GM10266 (cell line): ENCODE measurements around the gene SLC35B4.

Experiments used
- DNase-seq: peaks from one replicate; pipeline ENCODE4 v3.0.0; 2012; ENCODE audit errors: extremely low spot score
- TF ChIP-seq, protein P1 (sequence below): IDR thresholded peaks from 2 replicates; pipeline ENCODE4 v1.5.1; 2012; ENCODE audit warnings: mild to moderate bottlenecking, low read depth; ENCODE audit not compliant: control insufficient read depth, insufficient read depth; ENCODE audit errors: missing control alignments

Gene SLC35B4

DNA sequence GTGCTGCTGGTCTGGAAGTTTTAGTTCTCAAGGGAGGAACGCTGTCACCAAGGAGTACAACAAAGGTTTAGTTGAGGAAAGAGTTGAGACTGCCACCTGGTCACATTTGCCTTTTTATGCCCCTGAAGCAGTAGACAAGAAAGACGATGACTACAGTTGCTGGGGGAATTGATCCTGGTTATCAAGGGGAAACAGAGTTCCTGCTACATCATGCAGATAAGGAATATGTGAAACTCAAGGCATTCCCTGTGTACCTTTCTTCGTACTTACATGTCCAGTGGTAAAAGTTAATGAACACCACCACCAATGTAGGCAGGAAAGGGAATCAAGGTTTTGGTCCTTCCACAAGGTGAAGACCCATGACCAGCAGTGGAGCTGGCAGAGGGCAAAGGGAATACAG is 31.8 kb downstream of the SLC35B4 start:
- TF ChIP-seq, protein P1, sequence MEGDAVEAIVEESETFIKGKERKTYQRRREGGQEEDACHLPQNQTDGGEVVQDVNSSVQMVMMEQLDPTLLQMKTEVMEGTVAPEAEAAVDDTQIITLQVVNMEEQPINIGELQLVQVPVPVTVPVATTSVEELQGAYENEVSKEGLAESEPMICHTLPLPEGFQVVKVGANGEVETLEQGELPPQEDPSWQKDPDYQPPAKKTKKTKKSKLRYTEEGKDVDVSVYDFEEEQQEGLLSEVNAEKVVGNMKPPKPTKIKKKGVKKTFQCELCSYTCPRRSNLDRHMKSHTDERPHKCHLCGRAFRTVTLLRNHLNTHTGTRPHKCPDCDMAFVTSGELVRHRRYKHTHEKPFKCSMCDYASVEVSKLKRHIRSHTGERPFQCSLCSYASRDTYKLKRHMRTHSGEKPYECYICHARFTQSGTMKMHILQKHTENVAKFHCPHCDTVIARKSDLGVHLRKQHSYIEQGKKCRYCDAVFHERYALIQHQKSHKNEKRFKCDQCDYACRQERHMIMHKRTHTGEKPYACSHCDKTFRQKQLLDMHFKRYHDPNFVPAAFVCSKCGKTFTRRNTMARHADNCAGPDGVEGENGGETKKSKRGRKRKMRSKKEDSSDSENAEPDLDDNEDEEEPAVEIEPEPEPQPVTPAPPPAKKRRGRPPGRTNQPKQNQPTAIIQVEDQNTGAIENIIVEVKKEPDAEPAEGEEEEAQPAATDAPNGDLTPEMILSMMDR, result no peak
- no peak for DNase-seq

DNA sequence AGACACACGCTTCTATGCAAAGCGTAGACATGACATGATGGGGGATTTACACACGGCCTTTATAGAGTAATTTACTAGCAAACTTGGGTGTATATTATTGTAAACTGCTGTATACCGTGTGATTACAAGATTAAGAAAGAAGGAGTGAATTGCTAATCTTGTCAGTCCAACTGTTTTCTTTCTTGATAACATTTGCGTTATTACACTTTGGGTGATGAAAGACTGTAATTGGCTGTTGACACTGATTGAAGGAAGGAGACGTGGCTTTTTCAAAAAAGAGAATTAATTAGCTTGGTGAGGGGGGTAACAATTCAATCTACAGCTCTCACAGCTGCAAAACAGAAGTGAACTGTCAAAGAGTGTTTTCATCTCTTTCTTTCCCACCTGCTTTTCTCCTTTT is 32.7 kb downstream of the SLC35B4 start:
- TF ChIP-seq, protein P1, result no peak
- DNase-seq, result no peak

DNA sequence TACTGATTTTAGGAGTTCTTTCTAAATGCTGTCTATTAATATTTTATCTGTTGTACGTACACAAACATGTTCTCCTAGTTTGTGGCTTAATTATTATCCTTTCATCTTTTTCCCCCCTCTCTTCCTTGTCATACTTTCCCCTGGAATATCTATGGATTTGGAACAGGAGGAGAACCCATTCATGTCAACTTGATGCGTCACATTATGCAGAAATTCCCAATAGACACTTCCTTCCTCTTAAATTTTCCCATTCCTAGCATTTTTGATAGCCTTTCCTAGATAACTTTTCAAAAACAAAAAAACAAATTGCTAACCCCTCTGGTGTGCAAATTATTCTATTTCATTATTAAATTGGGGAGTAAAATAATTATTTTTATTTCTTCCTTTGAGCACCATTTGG is 36.2 kb downstream of the SLC35B4 start:
- no peak for DNase-seq
- TF ChIP-seq, protein P1, result no peak

DNA sequence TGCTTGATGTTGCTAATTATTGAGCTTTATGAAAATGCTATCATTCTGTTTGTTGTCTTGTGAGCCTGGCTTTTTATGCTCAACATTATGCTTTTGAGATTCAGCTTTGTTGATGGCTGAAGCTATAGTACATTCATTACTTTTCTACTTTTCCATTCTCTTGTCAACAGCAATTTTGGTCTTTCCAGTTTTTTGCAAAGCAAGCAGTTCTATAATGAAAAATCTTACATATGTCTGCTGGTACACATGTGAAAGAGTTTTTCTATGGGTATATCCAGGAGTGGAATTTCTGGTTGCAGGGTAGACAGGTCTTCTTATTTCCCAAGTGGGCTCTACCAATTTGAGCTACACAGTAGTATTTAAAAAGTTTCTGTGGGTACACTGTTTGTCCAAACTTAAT is 36.8 kb downstream of the SLC35B4 start:
- DNase-seq, result no peak
- TF ChIP-seq, protein P1, result no peak

DNA sequence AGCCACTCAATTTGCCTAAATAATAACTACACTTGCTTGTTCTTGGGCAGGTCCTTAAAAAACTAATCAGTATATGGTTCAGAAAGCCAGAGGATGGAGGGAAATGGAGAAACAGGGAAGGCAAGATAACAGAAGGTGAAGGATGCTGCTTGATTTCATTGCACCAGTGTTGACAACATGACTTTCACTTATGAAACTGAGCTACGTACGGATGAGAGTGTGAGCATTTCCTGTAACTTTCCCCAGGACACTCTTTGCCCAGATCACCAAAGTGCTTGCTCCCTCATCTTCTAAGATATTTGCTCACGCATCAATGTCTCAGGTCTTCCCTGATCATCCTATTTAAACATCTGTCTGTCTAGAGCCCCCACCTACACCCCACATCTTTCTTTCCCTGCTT is 37.4 kb downstream of the SLC35B4 start:
- TF ChIP-seq, protein P1, result no peak
- DNase-seq, result no peak

DNA sequence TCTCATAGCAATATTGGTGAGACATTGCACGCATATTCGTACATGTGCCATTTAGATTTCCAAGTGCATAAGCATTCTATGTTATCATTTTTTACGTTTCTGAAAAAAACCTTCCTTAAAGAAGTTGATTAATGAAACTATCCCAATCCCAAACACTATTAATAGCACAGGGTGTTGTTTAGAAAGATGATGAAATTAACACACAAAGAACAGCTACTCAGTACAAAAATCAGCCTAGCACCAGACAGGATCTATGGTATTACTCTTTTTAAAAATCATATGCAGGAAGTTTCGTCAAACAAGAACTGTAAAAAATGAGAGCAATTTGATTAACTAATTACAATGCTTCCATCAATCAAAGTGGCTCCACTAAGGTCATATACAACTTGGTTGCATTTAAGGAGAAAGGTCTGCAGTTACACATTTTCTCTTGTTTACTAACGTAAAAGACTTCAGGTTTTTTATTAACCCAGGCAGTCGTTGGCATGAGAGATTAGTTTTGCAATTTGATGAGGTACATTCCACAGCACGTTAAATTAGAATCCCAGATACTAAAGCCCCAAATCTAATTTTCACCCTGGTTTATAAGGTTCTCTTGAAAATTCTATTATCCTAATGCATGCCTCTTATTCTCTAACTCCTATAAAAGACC is 38.1 kb downstream of the SLC35B4 start:
- DNase-seq, result no peak

DNA sequence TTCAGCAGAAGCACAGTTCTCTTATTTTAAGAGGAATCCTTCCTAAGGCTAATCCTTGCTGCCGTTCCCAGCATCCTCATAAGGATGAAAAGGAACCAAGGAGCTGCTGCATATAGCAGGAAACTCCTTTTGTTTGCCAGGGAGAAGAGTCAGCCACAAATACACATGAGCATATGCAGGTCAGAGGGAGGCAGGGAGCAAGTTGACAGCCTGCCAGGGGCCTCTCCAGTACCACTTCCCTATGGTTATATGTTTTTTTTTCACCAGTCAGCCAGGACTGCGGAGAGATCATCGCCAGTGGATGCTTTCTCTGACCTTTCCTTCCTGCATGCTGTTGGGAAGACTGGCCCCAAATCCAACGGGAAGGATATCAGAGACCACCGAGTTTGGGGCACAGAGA is 39.8 kb downstream of the SLC35B4 start:
- no peak for DNase-seq

More for the DNA sequence above, 38.1 kb downstream of the SLC35B4 start:
- TF ChIP-seq, protein P1, result no peak

More for the DNA sequence above, 39.8 kb downstream of the SLC35B4 start:
- TF ChIP-seq, protein P1, result no peak
